PFSK-1 (cell line): Measurements from ENCODE around the gene TTC21A.

ENCODE experiments used
- FOXP2 ChIP-seq: optimal IDR thresholded peaks from 2 replicates; pipeline ENCODE3; 2011; ENCODE audit warnings: borderline replicate concordance, control low read depth, inconsistent platforms; ENCODE audit not compliant: insufficient read depth; ENCODE audit errors: extremely low read length, extremely low read depth
- POLR2AphosphoS5 ChIP-seq: IDR thresholded peaks from 2 replicates; pipeline ENCODE4 v1.6.1; 2012; ENCODE audit warnings: low read depth, mild to moderate bottlenecking, control low read depth, low read length, moderate library complexity
- REST ChIP-seq, 2 experiments: IDR thresholded peaks; 2 replicates each; pipeline versions ENCODE4 v1.6.1 to v1.8.0; 2011 to 2012; ENCODE audit warnings: low read depth in 2 of 2, low read length in 2 of 2, control low read depth in 1 of 2, inconsistent platforms in 1 of 2, mild to moderate bottlenecking in 1 of 2, moderate library complexity in 1 of 2; ENCODE audit not compliant: insufficient read depth in 1 of 2
- SIN3A ChIP-seq: IDR thresholded peaks from 2 replicates; pipeline ENCODE4 v1.6.1; 2012; ENCODE audit warnings: mild to moderate bottlenecking, low read length, moderate library complexity, borderline replicate concordance; ENCODE audit not compliant: insufficient read depth
- TAF1 ChIP-seq: IDR thresholded peaks from 2 replicates; pipeline ENCODE4 v1.6.1; 2012; ENCODE audit warnings: low read length, control low read depth, borderline replicate concordance; ENCODE audit not compliant: insufficient read depth

TTC21A gene

GRCh38 chr3:39090922-39091321 lies 16.6 kb upstream of the TTC21A start:
- TF ChIP-seq TAF1, result no peak
- TF ChIP-seq REST (IDR thresholded peaks at IDR 0.05; ENCODE audit: insufficient read depth in 1 of 2, low read depth in 2 of 2, low read length in 2 of 2), result no peak
- no peak for TF ChIP-seq SIN3A

DNA sequence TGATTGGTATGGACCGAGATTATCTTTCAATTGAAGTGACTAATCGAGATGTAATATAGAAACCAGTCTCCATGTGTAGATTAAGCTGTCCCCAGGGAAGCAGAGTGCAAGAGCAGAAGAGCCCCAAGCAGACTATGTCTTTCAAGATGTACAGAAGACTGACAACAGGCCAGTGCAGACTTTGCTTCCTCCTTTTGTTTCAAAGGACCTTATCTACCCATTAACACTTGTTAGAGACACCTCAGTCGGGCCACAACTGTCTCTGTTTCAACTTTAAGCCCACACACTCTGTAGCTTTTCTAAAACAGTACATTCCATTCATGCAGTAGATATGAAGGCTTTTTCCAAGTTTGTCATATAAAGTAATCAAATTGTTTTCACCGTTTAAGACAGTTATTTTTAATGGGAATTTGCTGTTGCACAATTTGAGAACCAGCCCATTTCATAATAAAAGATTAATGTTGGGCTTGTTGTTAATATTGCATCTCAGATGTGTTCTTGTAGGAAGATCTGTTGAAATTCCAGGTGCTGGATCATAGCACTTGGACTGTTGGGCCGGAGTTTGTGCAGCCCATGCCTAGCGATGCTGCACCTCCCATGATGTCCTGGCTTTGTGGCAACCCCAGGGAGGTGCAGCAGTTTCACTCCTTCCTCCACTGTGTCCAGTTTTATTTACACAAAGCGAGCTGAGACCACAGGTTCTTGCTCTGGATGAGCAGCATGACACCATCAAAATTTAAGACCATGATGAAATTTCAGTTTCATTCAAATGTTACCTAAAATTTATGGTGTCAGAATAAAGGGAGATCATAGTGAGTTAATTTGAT lies 12.4 kb upstream of the TTC21A start:
- no peak for TF ChIP-seq REST (IDR thresholded peaks at IDR 0.05; ENCODE audit: insufficient read depth in 1 of 2, low read depth in 2 of 2, low read length in 2 of 2)
- TF ChIP-seq TAF1, result no peak
- TF ChIP-seq SIN3A, result no peak
- TF ChIP-seq POLR2AphosphoS5, result no peak
- TF ChIP-seq FOXP2, result no peak

GRCh38 chr3:39095778-39096177 lies 11.7 kb upstream of the TTC21A start:
- TF ChIP-seq REST (IDR thresholded peaks at IDR 0.05; ENCODE audit: insufficient read depth in 1 of 2, low read depth in 2 of 2, low read length in 2 of 2) (no peak), TAF1 (no peak), POLR2AphosphoS5 (no peak), SIN3A (no peak), FOXP2 (no peak)

DNA sequence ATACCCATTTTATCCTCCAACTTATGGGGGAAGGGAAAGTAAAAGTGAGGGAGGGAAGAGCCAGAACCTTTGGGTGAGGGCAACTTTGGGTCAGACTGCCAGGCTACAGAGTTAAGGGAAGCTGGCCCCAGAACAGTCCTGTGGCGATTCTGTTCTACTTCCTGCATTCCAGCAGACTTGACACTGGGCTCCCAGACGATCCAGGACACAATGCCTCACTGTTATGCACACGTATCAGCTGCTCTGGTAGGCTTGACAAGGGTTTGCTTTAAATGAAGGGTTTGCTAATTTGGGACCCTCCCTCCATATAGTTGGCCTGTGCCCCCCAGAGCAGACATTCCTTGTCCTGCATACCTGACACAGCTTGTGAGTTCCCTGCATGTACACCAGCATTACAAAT lies 10.7 kb upstream of the TTC21A start:
- TF ChIP-seq FOXP2 (no peak), POLR2AphosphoS5 (no peak), REST (IDR thresholded peaks at IDR 0.05; ENCODE audit: insufficient read depth in 1 of 2, low read depth in 2 of 2, low read length in 2 of 2) (no peak), TAF1 (no peak), SIN3A (no peak)

DNA sequence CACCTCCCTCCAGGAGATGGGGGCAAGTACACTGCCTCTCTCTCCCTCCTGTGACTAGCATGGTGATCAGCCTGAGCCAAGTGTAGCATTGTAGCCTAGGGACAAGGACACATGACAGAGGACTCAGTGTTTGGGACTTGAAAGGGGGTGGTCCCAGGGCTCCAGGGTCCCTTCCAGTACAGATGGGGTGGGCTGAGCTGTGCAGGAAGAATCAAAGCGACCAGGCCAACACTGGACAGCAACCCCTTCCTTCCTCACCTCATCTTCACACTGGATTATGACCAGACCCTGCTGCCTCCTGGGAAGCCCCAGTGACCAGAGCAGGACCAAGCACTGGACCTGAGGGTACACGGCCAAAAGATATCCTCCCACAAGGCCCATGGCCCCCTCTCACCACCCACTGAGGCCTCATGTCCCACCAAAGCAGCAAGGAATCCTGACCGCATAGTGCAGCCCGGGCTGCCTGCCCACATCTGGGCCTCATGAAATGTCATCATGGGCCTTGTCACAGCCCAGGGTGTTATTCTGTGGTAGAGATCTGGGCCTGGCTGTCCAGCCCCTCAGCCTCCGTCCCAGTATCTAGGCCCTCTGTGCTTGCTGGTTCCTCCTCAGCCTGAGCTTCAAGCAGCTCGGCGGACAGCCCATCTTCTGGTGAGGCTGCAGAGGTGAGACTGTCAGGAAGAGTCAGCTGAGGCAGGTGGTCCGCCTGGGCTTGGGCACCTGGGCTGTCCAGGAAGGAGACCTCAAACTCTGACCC lies 9.6 kb upstream of the TTC21A start:
- TF ChIP-seq TAF1, result no peak
- no peak for TF ChIP-seq FOXP2
- TF ChIP-seq POLR2AphosphoS5, result no peak
- no peak for TF ChIP-seq SIN3A
- TF ChIP-seq REST (IDR thresholded peaks at IDR 0.05; ENCODE audit: insufficient read depth in 1 of 2, low read depth in 2 of 2, low read length in 2 of 2), result no peak
